SJCRH30 (cell line): ENCODE results near the gene ATG2A. TPM values are rescaled to one million over a fixed set of nuclear protein-coding genes. Genes with fewer than 3 reads are reported as not detected.

ENCODE experiments used
- DNase-seq, 2 experiments: peaks; one replicate each; pipeline ENCODE4 v3.0.0-alpha.2; 2015 to 2020
- H3K27ac ChIP-seq: fragments of 250-450 bp; sonication (Bioruptor Pico); 2 replicates; pipeline ENCODE4 v1.5.1; 2020; ENCODE audit warnings: mild to moderate bottlenecking, moderate library complexity
- H3K27me3 ChIP-seq: fragments of 250-450 bp; sonication (Bioruptor Pico); 2 replicates; pipeline ENCODE4 v1.5.1; 2020; ENCODE audit warnings: mild to moderate bottlenecking, moderate library complexity
- H3K36me3 ChIP-seq: fragments of 250-450 bp; sonication (Bioruptor Pico); 2 replicates; pipeline ENCODE4 v1.5.1; 2020; ENCODE audit warnings: mild to moderate bottlenecking, moderate library complexity
- H3K4me1 ChIP-seq: fragments of 250-450 bp; sonication (Bioruptor Pico); 2 replicates; pipeline ENCODE4 v1.5.1; 2020; ENCODE audit warnings: mild to moderate bottlenecking, moderate library complexity
- H3K4me3 ChIP-seq: fragments of 250-450 bp; sonication (Bioruptor Pico); 2 replicates; pipeline ENCODE4 v1.5.1; 2020; ENCODE audit warnings: mild to moderate bottlenecking, moderate library complexity
- H3K9me3 ChIP-seq: fragments of 250-450 bp; sonication (Bioruptor Pico); replicated peaks from 2 replicates; pipeline ENCODE4 v1.5.1; 2020; ENCODE audit warnings: mild to moderate bottlenecking, moderate library complexity
- total RNA-seq: library from RNA; depleted of rRNA; stranded (reverse); fragments of >200 nt; shearing (Covaris generic); gene quantifications from 2 replicates; pipeline ENCODE4 v1.2.3, GENCODE V29; 2014

Gene ATG2A
- total RNA-seq, 1 experiment from 2014 or later: 7.4 TPM

DNA sequence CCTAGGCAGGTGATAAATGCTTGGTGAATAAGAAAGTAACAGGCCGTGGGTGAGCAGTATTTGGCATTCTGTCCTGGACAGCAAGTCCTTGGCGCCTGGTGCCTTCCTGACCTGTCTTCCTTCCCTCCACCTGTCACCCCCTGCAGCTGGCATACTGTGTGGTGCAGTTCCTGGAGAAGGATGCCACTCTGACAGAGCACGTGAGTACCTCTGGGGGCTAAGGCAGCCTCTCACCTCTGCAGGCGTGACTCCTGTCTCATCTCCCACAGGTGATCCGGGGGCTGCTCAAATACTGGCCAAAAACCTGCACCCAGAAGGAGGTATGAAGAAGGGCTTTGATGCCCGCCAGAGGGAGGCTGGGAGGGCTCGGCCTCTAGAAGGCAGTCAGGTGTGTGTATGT, 14.3 kb upstream of the ATG2A start:
- no peaks in the 10 kb centered on the region for H3K36me3 ChIP-seq
- no peaks in the 10 kb centered on the region for H3K9me3 ChIP-seq
- H3K4me3 ChIP-seq: no peak overlapping the region

DNA sequence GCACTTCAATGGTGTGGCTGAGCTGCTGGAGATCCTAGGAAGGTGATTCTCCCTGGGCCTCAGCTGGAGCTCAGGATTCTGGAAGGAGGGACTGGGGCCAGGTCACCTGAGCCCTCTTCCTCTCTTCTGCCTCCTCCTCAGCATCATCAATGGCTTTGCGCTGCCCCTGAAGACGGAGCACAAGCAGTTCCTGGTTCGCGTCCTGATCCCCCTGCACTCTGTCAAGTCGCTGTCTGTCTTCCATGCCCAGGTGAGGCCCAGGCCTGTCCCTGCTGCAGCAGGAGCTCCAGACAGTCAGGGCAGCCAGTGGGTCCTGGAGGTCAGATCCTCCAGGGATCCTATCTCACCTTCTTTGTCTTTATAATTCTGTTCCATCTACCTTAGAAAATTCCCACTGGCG, 13.3 kb upstream of the ATG2A start:
- Histone ChIP-seq H3K9me3 (no peaks in the 10 kb centered on the region), H3K27ac (no peak overlapping the region), H3K36me3 (no peaks in the 10 kb centered on the region), H3K4me3 (no peak overlapping the region), H3K4me1 (no peaks in the 10 kb centered on the region; the same call in 1 of the 2 replicates), H3K27me3 (no peaks in the 10 kb centered on the region)
- DNase-seq: no peak

More for the DNA sequence above, 14.3 kb upstream of the ATG2A start:
- Histone ChIP-seq H3K27me3 (no peaks in the 10 kb centered on the region), H3K4me1 (no peaks in the 10 kb centered on the region; the same call in 1 of the 2 replicates), H3K27ac (no peak overlapping the region)
- no peak for DNase-seq

DNA sequence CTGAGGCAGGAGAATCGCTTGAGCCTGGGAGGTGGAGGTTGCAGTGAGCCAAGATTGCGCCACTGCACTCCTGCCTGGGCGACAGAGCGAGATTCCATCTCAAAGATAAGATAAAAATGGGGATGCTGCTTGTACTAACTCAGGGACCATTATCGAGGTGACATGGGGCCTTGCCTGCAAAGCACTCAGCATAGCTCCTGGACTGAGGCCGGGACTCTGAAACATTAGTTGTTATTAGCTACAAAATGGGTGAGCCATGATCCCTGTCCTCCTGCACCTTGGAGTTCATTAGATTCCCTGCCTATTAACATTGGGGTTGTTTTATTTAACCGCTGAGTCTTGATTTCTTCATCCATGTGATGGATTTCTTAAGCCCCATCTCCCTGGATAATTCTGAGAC, 12.6 kb upstream of the ATG2A start:
- no peaks in the 10 kb centered on the region for H3K36me3 ChIP-seq
- no peak overlapping the region for H3K27ac ChIP-seq
- no peak for DNase-seq
- no peaks in the 10 kb centered on the region for H3K9me3 ChIP-seq
- no peaks in the 10 kb centered on the region for H3K27me3 ChIP-seq
- H3K4me1 ChIP-seq: no peaks in the 10 kb centered on the region
- no peak overlapping the region for H3K4me3 ChIP-seq

DNA sequence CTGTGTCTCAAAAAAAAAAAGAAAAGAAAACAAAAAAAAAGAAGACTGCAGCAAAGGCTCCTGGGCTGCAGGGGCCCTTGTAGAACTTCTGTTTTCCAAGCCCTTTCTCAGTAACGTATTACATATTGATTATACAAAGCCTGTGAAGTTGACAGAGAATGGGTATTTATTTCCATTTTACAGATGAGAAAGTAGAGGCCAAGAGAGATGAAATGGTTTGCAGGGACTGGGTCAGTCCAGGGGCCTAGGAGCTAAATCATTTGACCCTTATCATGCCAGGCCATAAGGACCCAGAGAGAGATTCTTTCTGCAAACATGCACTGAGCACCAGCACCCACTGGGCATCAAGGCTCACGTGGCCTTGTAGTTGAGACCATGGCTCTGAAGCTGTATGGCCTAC, 11.9 kb upstream of the ATG2A start:
- Histone ChIP-seq H3K36me3 (no peaks in the 10 kb centered on the region), H3K27me3 (no peaks in the 10 kb centered on the region), H3K4me3 (no peak overlapping the region), H3K4me1 (no peaks in the 10 kb centered on the region), H3K9me3 (no peaks in the 10 kb centered on the region), H3K27ac (no peak overlapping the region)
- DNase-seq: no peak

DNA sequence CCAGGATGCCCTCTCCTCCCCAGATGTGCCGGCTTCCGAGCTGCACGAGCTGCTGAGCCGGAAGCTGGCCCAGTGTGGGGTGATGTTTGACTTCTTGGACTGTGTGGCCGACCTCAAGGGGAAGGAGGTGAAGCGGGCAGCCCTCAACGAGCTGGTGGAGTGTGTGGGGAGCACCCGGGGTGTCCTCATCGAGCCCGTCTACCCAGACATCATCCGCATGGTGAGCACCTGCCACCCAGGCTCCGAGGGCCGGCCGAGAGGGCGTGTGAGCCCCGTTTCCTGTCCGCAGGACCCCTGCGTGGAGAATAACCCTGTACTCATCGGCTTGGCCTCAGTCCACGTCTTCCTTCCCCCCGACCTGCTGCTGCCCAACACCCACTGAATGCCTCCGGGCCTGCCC, 9.7 kb upstream of the ATG2A start:
- no peaks in the 10 kb centered on the region for H3K4me1 ChIP-seq
- no peak overlapping the region for H3K4me3 ChIP-seq
- no peaks in the 10 kb centered on the region for H3K36me3 ChIP-seq
- H3K9me3 ChIP-seq: no peaks in the 10 kb centered on the region
- H3K27me3 ChIP-seq: no peaks in the 10 kb centered on the region
- DNase-seq: no peak
- no peak overlapping the region for H3K27ac ChIP-seq

DNA sequence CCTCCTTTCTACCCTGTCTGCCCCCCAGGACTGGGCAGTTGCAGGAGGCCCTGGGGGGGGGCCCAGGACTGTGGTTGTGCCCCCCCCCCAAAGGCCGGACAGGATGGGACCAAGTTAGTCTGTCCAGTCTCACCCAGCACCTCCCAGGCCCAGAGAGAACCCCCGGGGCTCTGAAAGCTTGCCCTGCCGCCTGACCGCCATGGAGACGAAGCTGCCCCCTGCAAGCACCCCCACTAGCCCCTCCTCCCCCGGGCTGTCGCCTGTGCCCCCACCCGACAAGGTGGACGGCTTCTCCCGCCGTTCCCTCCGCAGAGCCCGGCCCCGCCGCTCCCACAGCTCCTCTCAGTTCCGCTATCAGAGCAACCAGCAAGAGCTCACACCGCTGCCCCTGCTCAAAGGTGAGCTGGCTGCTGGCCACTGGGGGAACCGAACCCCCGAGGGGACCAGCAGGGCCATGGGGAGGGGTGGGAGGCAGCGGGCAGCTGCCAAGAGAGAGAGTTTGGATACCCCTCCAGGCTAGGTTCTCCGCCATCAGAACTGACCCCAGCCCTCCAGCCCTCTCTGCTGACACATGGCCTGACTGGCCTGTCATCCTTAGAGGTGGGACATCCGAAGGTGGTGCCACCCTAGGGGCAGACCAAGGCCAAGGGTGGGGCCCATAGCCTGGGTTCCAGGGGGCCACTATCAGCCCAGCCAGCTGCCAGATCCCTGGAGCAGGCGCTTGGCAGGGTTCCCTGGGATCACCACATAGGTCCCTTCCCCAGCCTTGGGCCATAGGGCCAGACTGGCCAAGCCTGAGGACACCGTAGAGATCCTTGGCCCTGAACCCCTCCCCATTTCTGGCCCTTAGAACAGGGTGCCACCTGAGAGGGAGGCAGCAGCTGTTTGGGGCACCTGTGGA, 8.8 kb upstream of the ATG2A start:
- H3K27ac ChIP-seq: no peak overlapping the region
- H3K9me3 ChIP-seq: no peaks in the 10 kb centered on the region
- no peaks in the 10 kb centered on the region for H3K4me1 ChIP-seq
- H3K4me3 ChIP-seq: peak overlapping the region; percentile 67; the same call in 1 of the 2 replicates
- no peaks in the 10 kb centered on the region for H3K27me3 ChIP-seq
- DNase-seq: no peak
- no peaks in the 10 kb centered on the region for H3K36me3 ChIP-seq

DNA sequence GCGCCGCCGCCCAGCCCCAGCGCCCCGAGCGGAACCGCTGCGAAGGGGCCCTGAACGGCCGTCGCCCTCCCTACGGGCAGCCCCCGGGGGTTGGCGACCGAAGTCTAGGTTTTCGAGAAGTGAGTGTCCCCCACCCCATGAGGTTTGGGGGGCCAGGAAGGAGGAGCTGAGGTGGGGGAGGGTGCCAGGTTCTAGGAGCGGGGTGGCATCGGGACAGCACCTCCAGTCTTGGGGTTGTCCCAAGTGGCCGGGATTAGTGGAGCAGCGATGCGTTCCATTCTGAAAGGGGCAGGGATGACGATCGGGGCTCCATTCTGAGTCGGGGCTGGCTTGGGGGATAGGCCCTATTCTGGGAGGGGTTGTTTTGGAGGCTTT, 7.9 kb upstream of the ATG2A start:
- Histone ChIP-seq H3K27ac (peak overlapping the region; percentile 59; the same call in 1 of the 2 replicates), H3K4me3 (peak overlapping the region; percentile 67), H3K27me3 (no peaks in the 10 kb centered on the region), H3K9me3 (no peaks in the 10 kb centered on the region), H3K36me3 (no peaks in the 10 kb centered on the region), H3K4me1 (no peaks in the 10 kb centered on the region)
- DNase-seq: peak in 1 of 2 experiments; percentile 26

DNA sequence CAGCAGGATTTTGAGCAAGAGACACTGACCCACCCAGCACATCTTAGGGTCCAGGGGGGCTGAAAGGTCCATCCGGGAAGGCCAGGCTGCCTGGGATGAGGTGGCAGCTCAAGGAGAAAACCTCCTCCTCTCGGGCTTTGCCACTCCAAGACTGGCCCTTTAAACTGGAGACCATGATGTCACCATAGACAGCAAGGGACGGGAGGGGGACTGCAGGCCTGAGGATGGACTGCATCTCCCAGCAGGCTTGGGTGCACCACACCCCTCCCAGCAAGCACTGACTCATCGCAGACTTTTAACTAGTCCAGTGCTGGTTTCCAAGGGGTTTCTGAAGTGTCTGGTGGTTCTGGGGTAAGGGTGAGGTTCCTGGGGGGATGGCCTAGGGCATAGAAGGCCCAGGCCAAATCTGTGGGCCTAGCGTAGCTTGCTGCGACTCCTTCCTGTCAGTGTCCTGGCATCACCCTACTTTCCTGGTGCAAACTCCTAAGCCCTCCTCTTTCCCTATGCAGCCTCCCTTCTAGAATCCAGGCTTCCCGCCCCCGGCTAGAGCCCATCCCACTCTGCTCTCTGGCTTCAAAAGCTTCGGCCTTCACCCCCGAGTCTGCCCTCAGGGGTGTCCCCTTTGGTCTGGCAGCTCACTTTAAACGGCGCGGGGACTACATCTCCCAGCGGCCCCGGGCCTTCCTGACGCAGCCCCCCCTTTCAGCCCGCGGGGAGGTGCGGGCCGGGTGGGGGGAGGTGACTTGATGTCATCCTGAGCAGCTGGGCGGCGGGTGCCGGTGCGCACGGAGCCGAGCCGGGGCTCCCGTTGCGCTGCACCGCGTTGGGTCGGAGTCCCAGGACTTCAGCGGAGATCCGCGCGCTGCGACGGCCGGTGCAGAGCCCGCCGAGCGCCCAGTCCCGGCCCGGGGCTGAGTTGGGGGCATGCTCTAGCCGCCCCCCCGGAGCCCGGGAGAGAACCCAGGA, 7.2 kb upstream of the ATG2A start, which contains the start of gene PPP2R5B:
PPP2R5B (plus strand) TSS at position 746 of the 966 bp plus-strand sequence. CDS start 1,046 bp downstream, outside the sequence.
- Histone ChIP-seq H3K9me3 (no peaks in the 10 kb centered on the region), H3K4me3 (peak within 1 kb of the TSS; percentile 67), H3K27me3 (no peaks in the 10 kb centered on the region), H3K4me1 (no peaks in the 10 kb centered on the region), H3K27ac (peak within 1 kb of the TSS; percentile 59), H3K36me3 (no peaks in the 10 kb centered on the region)
- peak; percentile 91 for DNase-seq

DNA sequence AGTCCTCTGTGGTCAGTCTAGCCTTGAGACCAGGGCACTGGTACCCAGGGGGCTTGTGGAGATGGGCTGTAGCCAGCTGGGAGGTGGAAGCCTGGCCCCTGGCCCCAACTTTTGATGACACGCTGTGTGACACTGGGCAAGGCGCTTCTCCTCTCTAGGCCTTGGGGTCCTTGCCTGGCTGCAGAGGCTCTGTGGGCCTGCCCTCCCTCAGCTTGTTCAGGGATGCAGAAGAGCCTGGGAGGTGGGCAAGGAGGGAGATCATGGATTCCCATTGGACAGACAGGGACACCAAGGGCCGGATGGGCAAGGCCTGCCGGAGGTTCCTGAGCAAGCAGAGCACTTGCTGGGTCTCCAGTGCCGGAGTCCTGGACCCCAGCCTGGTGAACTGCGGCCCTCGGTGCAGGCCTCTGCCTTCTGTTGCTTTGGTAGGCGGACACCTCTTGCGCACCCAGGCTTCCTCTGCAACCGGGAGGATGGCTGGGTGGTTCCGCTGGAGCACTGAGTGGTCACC, 6.2 kb upstream of the ATG2A start:
- Histone ChIP-seq H3K27ac (no peak overlapping the region), H3K27me3 (no peaks in the 10 kb centered on the region), H3K4me1 (no peaks in the 10 kb centered on the region), H3K4me3 (no peak overlapping the region), H3K9me3 (no peaks in the 10 kb centered on the region), H3K36me3 (no peaks in the 10 kb centered on the region)
- DNase-seq: no peak

DNA sequence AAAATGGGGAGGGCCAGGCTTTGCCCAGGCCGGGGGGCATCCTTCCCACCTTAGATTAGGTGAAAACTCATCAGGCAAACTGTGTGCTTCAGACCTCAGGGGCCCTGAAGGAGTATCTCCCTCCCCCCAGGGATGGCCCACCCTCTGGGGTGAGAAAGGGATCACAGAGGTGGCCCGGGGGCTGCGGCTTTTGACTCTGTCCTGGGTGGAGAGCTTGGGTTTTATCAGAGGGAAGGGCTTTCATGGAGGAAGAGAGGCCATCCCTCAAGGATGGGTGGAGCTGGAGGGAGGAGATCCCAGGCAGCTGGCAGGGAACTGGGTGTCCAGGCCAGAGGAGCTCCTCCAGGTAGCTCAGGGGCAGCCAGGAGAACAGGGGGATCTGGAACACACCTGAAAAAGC, 4.4 kb upstream of the ATG2A start:
- no peaks in the 10 kb centered on the region for H3K36me3 ChIP-seq
- no peak for DNase-seq
- no peaks in the 10 kb centered on the region for H3K27me3 ChIP-seq
- no peaks in the 10 kb centered on the region for H3K9me3 ChIP-seq
- H3K27ac ChIP-seq: no peak overlapping the region
- H3K4me1 ChIP-seq: no peaks in the 10 kb centered on the region
- no peak overlapping the region for H3K4me3 ChIP-seq

DNA sequence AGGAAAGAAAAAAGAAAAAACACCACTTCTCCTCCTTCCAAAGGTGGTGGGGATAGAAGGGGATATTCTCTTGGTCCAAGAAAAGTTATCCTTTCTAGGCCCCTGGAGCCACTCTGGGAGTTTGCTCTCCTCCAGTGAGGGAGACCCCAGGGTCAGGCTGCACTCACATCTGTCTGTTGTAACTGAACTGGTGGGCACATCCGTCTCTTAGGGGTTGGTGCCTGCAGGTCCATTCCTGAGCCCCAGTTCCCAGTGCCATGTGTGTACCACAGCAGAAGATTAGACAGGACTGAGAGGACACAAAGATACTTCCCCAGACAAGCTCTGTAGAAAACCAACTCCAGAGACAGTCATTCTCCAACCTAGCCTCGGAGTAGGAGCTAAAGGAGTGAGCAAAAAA, 3.1 kb upstream of the ATG2A start:
- no peaks in the 10 kb centered on the region for H3K27me3 ChIP-seq
- no peaks in the 10 kb centered on the region for H3K36me3 ChIP-seq
- H3K27ac ChIP-seq: no peak overlapping the region
- no peaks in the 10 kb centered on the region for H3K4me1 ChIP-seq
- no peak for DNase-seq
- no peak overlapping the region for H3K4me3 ChIP-seq
- no peaks in the 10 kb centered on the region for H3K9me3 ChIP-seq

DNA sequence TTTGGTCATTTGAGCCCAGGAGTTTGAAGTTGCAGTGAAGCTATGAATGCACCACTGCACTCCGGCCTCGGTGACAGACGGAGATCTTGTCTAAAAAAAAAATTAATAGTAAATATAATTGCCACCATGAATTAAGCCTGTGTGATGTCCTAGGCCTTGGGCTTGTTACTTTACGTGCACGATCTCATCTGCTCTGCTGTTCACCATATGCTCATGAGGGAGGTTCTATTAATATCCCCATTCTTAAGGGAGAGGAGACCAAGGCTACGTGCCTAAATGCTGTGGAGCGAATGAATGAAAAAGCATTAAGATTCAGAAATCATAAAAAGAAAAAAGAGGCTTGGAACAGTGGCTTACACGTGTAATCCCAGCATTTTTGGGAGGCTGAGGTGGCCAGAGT, 2.6 kb upstream of the ATG2A start:
- no peak for DNase-seq
- H3K36me3 ChIP-seq: no peaks in the 10 kb centered on the region
- H3K27ac ChIP-seq: no peak overlapping the region
- H3K4me1 ChIP-seq: no peaks in the 10 kb centered on the region
- H3K4me3 ChIP-seq: no peak overlapping the region
- no peaks in the 10 kb centered on the region for H3K27me3 ChIP-seq
- H3K9me3 ChIP-seq: no peaks in the 10 kb centered on the region

DNA sequence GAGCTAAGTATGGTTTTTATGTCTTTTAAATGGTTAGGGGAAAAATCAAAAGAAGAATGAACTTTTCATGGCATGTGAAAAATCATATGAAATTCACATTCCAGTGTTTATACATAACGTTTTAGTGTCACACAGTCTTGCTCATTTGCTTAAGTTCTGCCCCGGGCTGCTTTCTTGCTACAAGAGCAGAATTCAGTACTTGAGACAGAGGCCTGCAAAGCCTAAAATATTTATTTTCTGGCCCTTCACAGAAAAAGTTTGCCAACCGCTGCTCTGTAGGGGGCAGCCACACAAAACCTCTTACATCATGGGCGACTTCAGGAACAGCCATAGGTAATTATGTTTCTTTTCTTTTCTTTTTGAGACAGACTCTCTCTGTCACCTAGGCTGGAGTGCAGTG, 1.0 kb upstream of the ATG2A start:
- no peak overlapping the region for H3K27ac ChIP-seq
- H3K9me3 ChIP-seq: no peaks in the 10 kb centered on the region
- H3K4me1 ChIP-seq: no peaks in the 10 kb centered on the region
- peak in 1 of 2 experiments; percentile 32 for DNase-seq
- peak overlapping the region; percentile 46 for H3K4me3 ChIP-seq
- H3K36me3 ChIP-seq: no peaks in the 10 kb centered on the region
- no peaks in the 10 kb centered on the region for H3K27me3 ChIP-seq

DNA sequence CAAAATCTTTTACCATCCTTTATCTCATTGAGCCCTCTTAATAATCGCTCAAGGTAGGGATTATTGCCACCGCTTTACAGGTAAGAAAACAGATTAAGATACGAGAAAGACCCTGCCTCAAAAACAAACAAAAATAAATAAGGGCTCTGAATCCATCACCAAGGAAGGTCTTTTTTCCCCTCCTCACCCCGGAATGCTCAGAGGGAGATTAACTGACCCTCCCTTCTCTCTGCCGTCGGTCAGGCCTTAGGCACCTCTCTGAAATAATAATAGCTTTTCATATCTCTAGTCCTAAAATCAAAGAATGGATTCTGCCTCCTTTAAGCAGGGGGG, 620 bp upstream of the ATG2A start:
- H3K4me3 ChIP-seq: peak overlapping the region; percentile 46
- no peaks in the 10 kb centered on the region for H3K4me1 ChIP-seq
- no peaks in the 10 kb centered on the region for H3K27me3 ChIP-seq
- H3K36me3 ChIP-seq: no peaks in the 10 kb centered on the region
- H3K27ac ChIP-seq: no peak overlapping the region
- no peak for DNase-seq
- no peaks in the 10 kb centered on the region for H3K9me3 ChIP-seq
